Thyroid gland (tissue), 4 donors: ENCODE data around the gene CELF4. TPM values are rescaled to one million over a fixed set of nuclear protein-coding genes. Genes with fewer than 3 reads are reported as not detected.

Experiments used
- DNase-seq, 2 donors: peaks; one replicate each; pipeline ENCODE4 v3.0.0-alpha.2; 2019
- H3K27ac ChIP-seq, 3 donors: fragments of 200-600 bp; sonication (generic); 1 replicate in 2 of 3; 2 replicates in 1 of 3; pipeline ENCODE4 v1.5.1; 2016 to 2019; ENCODE audit warnings: mild to moderate bottlenecking in 1 of 3, moderate library complexity in 1 of 3
- H3K27me3 ChIP-seq: fragments of 200-600 bp; sonication (generic); one replicate; pipeline ENCODE4 v1.5.1; 2019
- H3K36me3 ChIP-seq, 2 donors: fragments of 200-600 bp; sonication (generic); one replicate each; pipeline ENCODE4 v1.5.1; 2016 to 2019
- H3K4me1 ChIP-seq, 2 donors: fragments of 200-600 bp; sonication (generic); one replicate each; pipeline ENCODE4 v1.5.1; 2017 to 2019
- H3K4me3 ChIP-seq, 3 donors: fragments of 200-600 bp; sonication (generic); replicated peaks in 1 of 3; 1 replicate in 2 of 3; 2 replicates in 1 of 3; pipeline ENCODE4 v1.5.1; 2016; ENCODE audit warnings: mild to moderate bottlenecking in 1 of 3
- H3K9me3 ChIP-seq: fragments of 200-600 bp; sonication (generic); one replicate; pipeline ENCODE4 v1.5.1; 2017
- CTCF ChIP-seq, 6 experiments: fragments of 200-600 bp in 3 of 6; fragments of 450-650 bp in 3 of 6; sonication (generic) in 3 of 6; IDR thresholded peaks; one replicate each; pipeline ENCODE4 v1.5.1; 2016 to 2019; ENCODE audit warnings: antibody characterized with exemption in 6 of 6, mild to moderate bottlenecking in 2 of 6, inconsistent platforms in 1 of 6, moderate library complexity in 1 of 6
- POLR2A ChIP-seq, 2 donors: fragments of 450-650 bp; IDR thresholded peaks; one replicate each; pipeline ENCODE4 v1.6.1; 2017; ENCODE audit warnings: antibody characterized with exemption in 2 of 2, mild to moderate bottlenecking in 2 of 2, moderate library complexity in 1 of 2
- WGBS, 2 donors: methylation state at CpG; one replicate each; pipeline ENCODE4 v1.1.5; 2017; 5-methylcytosine and 5-hydroxymethylcytosine counted together
- intact Hi-C: fragments of 100-400 bp; cut with DNase I; formaldehyde crosslinking; loops from one replicate; pipeline ENCODE4 v1.15.1; 2023
- total RNA-seq, 4 donors: library from RNA; depleted of rRNA; stranded (reverse); fragments of >200 nt; gene quantifications; one replicate each; pipeline ENCODE4 v1.2.3, GENCODE V29; 2016

CELF4 gene
- total RNA-seq, 4 donors from 2014 or later: 4.3 TPM; not detected in 3

- intact Hi-C loops: no loop called here
- Histone ChIP-seq H3K9me3 (no peaks in the 10 kb centered on the region), H3K27ac (no peak overlapping the region), H3K4me3 (no peak overlapping the region), H3K27me3 (no peaks in the 10 kb centered on the region), H3K4me1 (no peaks in the 10 kb centered on the region), H3K36me3 (no peaks in the 10 kb centered on the region)
- TF ChIP-seq CTCF (IDR thresholded peaks at IDR 0.05) (no peak), POLR2A (IDR thresholded peaks at IDR 0.05) (no peak)
- WGBS, 2 donors: 81 to 85% methylated on average over 2 of the region's 2 CpGs
- no peak for DNase-seq
These were observed 143.5 kb downstream of the CELF4 start for GRCh38 chr18:37422116-37422515.

GRCh38 chr18:37421341-37422077 is 144.1 kb downstream of the CELF4 start:
- TF ChIP-seq POLR2A (IDR thresholded peaks at IDR 0.05) (no peak), CTCF (IDR thresholded peaks at IDR 0.05) (no peak)
- H3K9me3 ChIP-seq: no peaks in the 10 kb centered on the region
- H3K36me3 ChIP-seq: no peaks in the 10 kb centered on the region
- no peaks in the 10 kb centered on the region for H3K4me1 ChIP-seq
- H3K27me3 ChIP-seq: no peaks in the 10 kb centered on the region
- WGBS, 2 donors: 74 to 85% methylated on average over 15 to 16 of the region's 16 CpGs
- no peak for DNase-seq
- H3K27ac ChIP-seq: no peak overlapping the region
- no peak overlapping the region for H3K4me3 ChIP-seq
- intact Hi-C loops: no loop called here

GRCh38 chr18:37420315-37420880 is 145.2 kb downstream of the CELF4 start:
- WGBS, 2 donors: 88 to 98% methylated on average over 6 to 7 of the region's 7 CpGs
- no peak overlapping the region for H3K27ac ChIP-seq
- no peaks in the 10 kb centered on the region for H3K9me3 ChIP-seq
- no peak for DNase-seq
- no peak for TF ChIP-seq POLR2A (IDR thresholded peaks at IDR 0.05)
- TF ChIP-seq CTCF (IDR thresholded peaks at IDR 0.05): no peak
- intact Hi-C loops: no loop called here
- no peak overlapping the region for H3K4me3 ChIP-seq
- no peaks in the 10 kb centered on the region for H3K4me1 ChIP-seq
- H3K36me3 ChIP-seq: no peaks in the 10 kb centered on the region
- no peaks in the 10 kb centered on the region for H3K27me3 ChIP-seq

GRCh38 chr18:37419866-37420265 is 145.7 kb downstream of the CELF4 start:
- no peaks in the 10 kb centered on the region for H3K4me1 ChIP-seq
- no peak for DNase-seq
- no peaks in the 10 kb centered on the region for H3K9me3 ChIP-seq
- no peak overlapping the region for H3K27ac ChIP-seq
- no peaks in the 10 kb centered on the region for H3K27me3 ChIP-seq
- intact Hi-C loops: no loop called here
- 80 to 96% methylated on average over 7 of the region's 7 CpGs for whole genome bisulfite sequencing, 2 donors
- no peak overlapping the region for H3K4me3 ChIP-seq
- H3K36me3 ChIP-seq: no peaks in the 10 kb centered on the region
- TF ChIP-seq POLR2A (IDR thresholded peaks at IDR 0.05) (no peak), CTCF (IDR thresholded peaks at IDR 0.05) (no peak)

GRCh38 chr18:37419315-37419714 is 146.3 kb downstream of the CELF4 start:
- Histone ChIP-seq H3K4me3 (no peak overlapping the region), H3K27me3 (no peaks in the 10 kb centered on the region), H3K36me3 (no peaks in the 10 kb centered on the region), H3K4me1 (no peaks in the 10 kb centered on the region), H3K27ac (no peak overlapping the region), H3K9me3 (no peaks in the 10 kb centered on the region)
- WGBS, 2 donors: 84 to 88% methylated on average over 7 of the region's 7 CpGs
- TF ChIP-seq CTCF (IDR thresholded peaks at IDR 0.05) (no peak), POLR2A (IDR thresholded peaks at IDR 0.05) (no peak)
- DNase-seq: no peak
- intact Hi-C loops: no loop called here
